ENCODE data around the gene SHF. TPM values are rescaled to one million over a fixed set of nuclear protein-coding genes. Genes with fewer than 3 reads are reported as not detected.

SHF gene
- total and polyA plus RNA-seq, 2 of the 8 experiments (the other 6 are each of a cell fraction or from before 2014, with no cell fraction given): 13.1 to 26.7 TPM

DNA sequence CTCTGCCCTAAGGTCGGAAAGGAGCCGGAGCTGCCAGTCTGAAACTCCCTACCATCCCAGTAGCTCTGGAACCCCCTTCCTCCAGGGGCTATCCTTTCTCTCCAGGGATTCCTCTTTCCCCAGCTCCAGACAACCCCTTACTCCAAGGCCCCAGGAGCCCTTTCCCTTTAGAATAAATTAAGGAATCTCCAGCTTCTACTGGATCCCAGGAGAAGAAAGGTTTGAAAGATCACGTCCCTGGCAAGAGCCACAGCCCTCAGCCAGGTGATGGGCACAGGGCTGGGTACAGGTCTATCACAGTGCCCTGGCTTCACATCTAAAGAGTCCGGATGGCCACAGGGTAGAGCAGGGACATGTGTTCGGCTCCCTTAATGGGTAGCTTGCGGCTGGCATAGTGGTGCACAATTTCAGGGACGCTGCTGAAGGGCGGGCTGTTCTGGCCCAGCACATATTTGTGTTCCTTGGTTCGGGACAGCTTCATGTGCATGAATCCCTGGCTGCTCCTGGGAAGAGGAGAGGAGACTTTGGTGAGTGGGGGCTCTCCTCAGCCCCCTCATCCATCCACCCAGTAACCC, 20.0 kb downstream of the SHF start:
- Histone ChIP-seq H3K9me3 (ENCODE audit: insufficient read depth in 2 of 2, low read depth in 1 of 2, low read length in 1 of 2) (no peaks in the 10 kb centered on the region), H4K8ac (ENCODE audit: extremely low read depth, insufficient read depth, low read length) (no peak overlapping the region), H4K5ac (ENCODE audit: insufficient read length, low read depth, low read length) (no peak overlapping the region), H3K14ac (ENCODE audit: insufficient read length) (no peak overlapping the region), H3K79me2 (ENCODE audit: control insufficient read depth in 1 of 2, insufficient read depth in 2 of 2, low read length in 2 of 2) (no peaks in the 10 kb centered on the region), H2BK12ac (ENCODE audit: low read depth, low read length) (peak overlapping the region; percentile 68; the same call in 1 of the 2 replicates), H4K91ac (replicated peaks; ENCODE audit: insufficient read length, low read length) (no peak overlapping the region), H3K36me3 (ENCODE audit: control insufficient read depth in 2 of 4, insufficient read depth in 4 of 4, low read length in 3 of 4) (no peaks in the 10 kb centered on the region), H4K20me1 (replicated peaks in 1 of 2; ENCODE audit: control insufficient read depth in 1 of 2, insufficient read depth in 2 of 2, low read length in 2 of 2) (peaks cover 2 to 4% of the 10 kb centered on the region in 2 experiments), H2AK5ac (ENCODE audit: low read depth, low read length) (0 out of 2 replicates have a peak overlapping the region, but pooled peaks have one; percentile 89), H2BK5ac (ENCODE audit: low read depth, low read length) (peak overlapping the region; percentile 24; the same call in 1 of the 2 replicates), H3K4me2 (ENCODE audit: insufficient read depth in 1 of 2, low read depth in 2 of 2, low read length in 2 of 2) (peak overlapping the region; percentile 59 to 68; a peak in 2 of 4 replicates), H3K79me1 (ENCODE audit: low read depth, low read length) (no peaks in the 10 kb centered on the region), H2BK120ac (replicated peaks; ENCODE audit: low read depth, low read length) (no peak overlapping the region), H2AFZ (ENCODE audit: low read length) (no peak overlapping the region), H2BK20ac (ENCODE audit: low read length) (no peak overlapping the region), H3K27ac (ENCODE audit: low read depth, low read length) (no peak overlapping the region), H3K4me1 (replicated peaks in 1 of 4; ENCODE audit: control insufficient read depth in 3 of 4, insufficient read depth in 4 of 4, low read length in 3 of 4) (peaks cover 0 to 19% (median 14%) of the 10 kb centered on the region in 4 experiments; a peak in 5 of 7 replicates), H3K23me2 (ENCODE audit: low read depth, low read length) (no peaks in the 10 kb centered on the region; the same call in 1 of the 2 replicates), H2BK15ac (ENCODE audit: low read length) (no peak overlapping the region), H3K9ac (replicated peaks in 1 of 4; ENCODE audit: extremely low read depth in 1 of 4, low read depth in 3 of 4, low read length in 3 of 4) (no peak overlapping the region), H3K56ac (replicated peaks; ENCODE audit: insufficient read length, low read depth, low read length) (no peak overlapping the region), H3K23ac (ENCODE audit: insufficient read length) (no peak overlapping the region), H3K4ac (replicated peaks; ENCODE audit: insufficient read length, low read depth, low read length) (no peak overlapping the region), H3K27me3 (replicated peaks in 1 of 4; ENCODE audit: control insufficient read depth in 3 of 4, extremely low read depth in 1 of 4, insufficient read depth in 3 of 4, low read length in 3 of 4) (no peaks in the 10 kb centered on the region), H3K18ac (ENCODE audit: extremely low read depth, low read length) (no peak overlapping the region), H3K4me3 (ENCODE audit: extremely low read depth in 1 of 4, insufficient read depth in 2 of 4, low read depth in 3 of 4, low read length in 4 of 4) (peak overlapping the region in 2 of 4 experiments; percentile 63 to 78; a peak in 4 of 8 replicates)
- WGBS, 2 experiments (ENCODE audit: extremely low coverage in 1 of 2, insufficient coverage in 1 of 2, insufficient read length in 1 of 2, insufficient replicate concordance in 2 of 2, low coverage in 1 of 2, low lambda C conversion rate in 2 of 2, missing lambda C conversion rate in 1 of 2): 77% methylated on average over 9 of the region's 9 CpGs; no CpG with 5 or more reads in 1 of the 2 experiments
- CTCF ChIA-PET (ENCODE audit: partially characterized antibody): interaction anchor here (0.8 to 41.8 kb wide), 18 partner anchors 10 to 420 kb away, joined by 3 to 1117 read pairs (median 4); partner anchors contain the start of genes BLOC1S6 and SHF
- TF ChIP-seq SIRT6 (IDR thresholded peaks at IDR 0.05; ENCODE audit: low read length): no peak
- TF ChIP-seq SP4 (IDR thresholded peaks at IDR 0.05; ENCODE audit: low read length): no peak
- TF ChIP-seq SP2 (IDR thresholded peaks at IDR 0.05; ENCODE audit: low read length): no peak
- TF ChIP-seq, protein P1, sequence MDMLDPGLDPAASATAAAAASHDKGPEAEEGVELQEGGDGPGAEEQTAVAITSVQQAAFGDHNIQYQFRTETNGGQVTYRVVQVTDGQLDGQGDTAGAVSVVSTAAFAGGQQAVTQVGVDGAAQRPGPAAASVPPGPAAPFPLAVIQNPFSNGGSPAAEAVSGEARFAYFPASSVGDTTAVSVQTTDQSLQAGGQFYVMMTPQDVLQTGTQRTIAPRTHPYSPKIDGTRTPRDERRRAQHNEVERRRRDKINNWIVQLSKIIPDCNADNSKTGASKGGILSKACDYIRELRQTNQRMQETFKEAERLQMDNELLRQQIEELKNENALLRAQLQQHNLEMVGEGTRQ (IDR thresholded peaks at IDR 0.05; ENCODE audit: low read length): no peak
- no peak for TF ChIP-seq SRF (IDR thresholded peaks at IDR 0.05; ENCODE audit: low read depth, low read length)
- FAIRE-seq (no peak), DNase-seq (ENCODE audit: low read depth in 1 of 2, low spot score in 2 of 2) (no peak)
- POLR2A ChIA-PET (ENCODE audit: partially characterized antibody): interaction anchor here (0.7 to 5.7 kb wide), 12 partner anchors 8 to 229 kb away, joined by 3 to 50 read pairs (median 4); partner anchors contain the start of genes DUOX1, DUOXA1 and SHF
